ENCODE data around the gene KRT79. TPM values are rescaled to one million over a fixed set of nuclear protein-coding genes. Genes with fewer than 3 reads are reported as not detected.
"Not testable (repeated sequence)": the region's sequence is repeated elsewhere in the genome, so short reads cannot be mapped to it uniquely, and the experiment has no call there.

The KRT79 gene
- total RNA-seq, 2 experiments from 2014 or later = 0.23 to 0.44 TPM

GRCh38 chr12:52865090-52865944 lies 31.2 kb upstream of the KRT79 start:
- CTCF ChIA-PET = interaction anchor here (0.8 to 2.3 kb wide), 5 partner anchors 14 to 282 kb away, joined by 3 to 12 read pairs (median 3); partner anchors contain the start of gene KRT1
- POLR2A ChIA-PET = no interaction called here

- CTCF ChIA-PET = no interaction called here
- POLR2A ChIA-PET = no interaction called here
Measured at GRCh38 chr12:52862023-52862422, 27.9 kb upstream of the KRT79 start.

- ChIA-PET POLR2A (no interaction called here), CTCF (interaction anchor here (1.3 kb wide), 1 partner anchor 17 kb away, joined by 4 read pairs; no protein-coding TSS in a partner anchor)
Measured at GRCh38 chr12:52861511-52861910, 27.4 kb upstream of the KRT79 start.

- POLR2A ChIA-PET = no interaction called here
- CTCF ChIA-PET = interaction anchor here (1.3 to 1.5 kb wide), 2 partner anchors 10 to 18 kb away, joined by 4 read pairs; no protein-coding TSS in a partner anchor
Measured at GRCh38 chr12:52860102-52860823, 26.2 kb upstream of the KRT79 start.

GRCh38 chr12:52857500-52857899 lies 23.4 kb upstream of the KRT79 start:
- ChIA-PET POLR2A (no interaction called here), CTCF (interaction anchor here (1.0 kb wide), 1 partner anchor 22 kb away, joined by 3 read pairs; no protein-coding TSS in a partner anchor)

GRCh38 chr12:52856787-52857186 lies 22.7 kb upstream of the KRT79 start:
- ChIA-PET POLR2A (no interaction called here), CTCF (interaction anchor here (1.0 kb wide), 1 partner anchor 23 kb away, joined by 3 read pairs; no protein-coding TSS in a partner anchor)

GRCh38 chr12:52856077-52856476 lies 22.0 kb upstream of the KRT79 start:
- CTCF ChIA-PET, POLR2A ChIA-PET: not testable (repeated sequence)

- POLR2A ChIA-PET = interaction anchor here (0.6 kb wide), 1 partner anchor 32 kb away, joined by 3 read pairs; no protein-coding TSS in a partner anchor
- CTCF ChIA-PET = no interaction called here
Measured at GRCh38 chr12:52851787-52852186, 17.7 kb upstream of the KRT79 start.

GRCh38 chr12:52850681-52851080 lies 16.6 kb upstream of the KRT79 start:
- CTCF ChIA-PET = no interaction called here
- POLR2A ChIA-PET = no interaction called here

- ChIA-PET POLR2A (no interaction called here), CTCF (no interaction called here)
Measured at GRCh38 chr12:52849511-52849910, 15.4 kb upstream of the KRT79 start.

- CTCF ChIA-PET = no interaction called here
- POLR2A ChIA-PET = no interaction called here
Measured at GRCh38 chr12:52848661-52849255, 14.6 kb upstream of the KRT79 start, which contains the start of gene KRT78. Gene KRT78, minus strand, starts transcription at chr12:52848994. Its CDS starts 64 bp downstream, at chr12:52848930.

GRCh38 chr12:52847335-52848102 lies 13.4 kb upstream of the KRT79 start:
- CTCF ChIA-PET = no interaction called here

GRCh38 chr12:52846356-52846970 lies 12.4 kb upstream of the KRT79 start:
- CTCF ChIA-PET = no interaction called here
- POLR2A ChIA-PET = no interaction called here

More at GRCh38 chr12:52847335-52848102, 13.4 kb upstream of the KRT79 start:
- POLR2A ChIA-PET = no interaction called here

- ChIA-PET CTCF (no interaction called here), POLR2A (no interaction called here)
Measured at GRCh38 chr12:52845946-52846345, 11.8 kb upstream of the KRT79 start.

- POLR2A ChIA-PET = no interaction called here
- CTCF ChIA-PET = no interaction called here
Measured at GRCh38 chr12:52844386-52844785, 10.3 kb upstream of the KRT79 start.

- ChIA-PET CTCF (no interaction called here), POLR2A (no interaction called here)
Measured at GRCh38 chr12:52839436-52840105, 5.5 kb upstream of the KRT79 start.

GRCh38 chr12:52838609-52839435 lies 4.7 kb upstream of the KRT79 start:
- POLR2A ChIA-PET = no interaction called here
- CTCF ChIA-PET = interaction anchor here (0.5 to 0.7 kb wide), 2 partner anchors 46 to 128 kb away, joined by 3 to 4 read pairs; no protein-coding TSS in a partner anchor

Data from activated CD8-positive, alpha-beta memory T cell treated with anti-CD3 and anti-CD28 coated beads for 36 hours (primary cell).